Nephron progenitor cell (in vitro differentiated cells): ENCODE results near the gene NUDCD3.

Source experiments
- DNase-seq: peaks from one replicate; pipeline ENCODE4 v3.0.0; 2021
- H3K27ac Mint-ChIP-seq: 2 replicates; pipeline ENCODE4 v1.8.0; 2021; ENCODE audit warnings: mild to moderate bottlenecking, moderate library complexity, mixed read lengths
- H3K27me3 Mint-ChIP-seq: 2 replicates; pipeline ENCODE4 v1.8.0; 2021; ENCODE audit warnings: mild to moderate bottlenecking, low read depth, mixed read lengths; ENCODE audit not compliant: poor library complexity
- H3K36me3 Mint-ChIP-seq: 2 replicates; pipeline ENCODE4 v1.8.0; 2021; ENCODE audit warnings: low read depth, mixed read lengths
- H3K4me1 Mint-ChIP-seq: 2 replicates; pipeline ENCODE4 v1.8.0; 2021; ENCODE audit warnings: mixed read lengths
- H3K4me3 Mint-ChIP-seq: 2 replicates; pipeline ENCODE4 v1.8.0; 2021; ENCODE audit warnings: mild to moderate bottlenecking, moderate library complexity, mixed read lengths
- H3K9me3 Mint-ChIP-seq: 2 replicates; pipeline ENCODE4 v1.8.0; 2021; ENCODE audit warnings: mild to moderate bottlenecking, moderate library complexity, mixed read lengths
- CTCF ChIP-seq: fragments of 200-600 bp; sonication (generic); IDR thresholded peaks from 2 replicates; pipeline ENCODE4 v1.5.0; 2021; ENCODE audit warnings: antibody characterized with exemption

Gene NUDCD3

GRCh38 chr7:44374007-44374763 lies 116.3 kb downstream of the NUDCD3 start:
- H3K9me3 Mint-ChIP-seq: peaks cover 10% of the 10 kb centered on the region
- no peaks in the 10 kb centered on the region for H3K36me3 Mint-ChIP-seq
- H3K4me3 Mint-ChIP-seq: no peak overlapping the region
- H3K27ac Mint-ChIP-seq: no peak overlapping the region
- H3K27me3 Mint-ChIP-seq: peaks cover 40% of the 10 kb centered on the region
- H3K4me1 Mint-ChIP-seq: no peaks in the 10 kb centered on the region
- DNase-seq: no peak
- TF ChIP-seq CTCF: no peak

GRCh38 chr7:44373418-44373740 lies 117.1 kb downstream of the NUDCD3 start:
- DNase-seq: no peak
- peak overlapping the region; percentile 38 for H3K27ac Mint-ChIP-seq
- no peak overlapping the region for H3K4me3 Mint-ChIP-seq
- H3K27me3 Mint-ChIP-seq: peaks cover 46% of the 10 kb centered on the region
- no peak for TF ChIP-seq CTCF
- H3K36me3 Mint-ChIP-seq: no peaks in the 10 kb centered on the region
- peaks cover 15% of the 10 kb centered on the region for H3K9me3 Mint-ChIP-seq
- no peaks in the 10 kb centered on the region for H3K4me1 Mint-ChIP-seq

- Mint-ChIP-seq H3K36me3 (no peaks in the 10 kb centered on the region), H3K4me3 (no peak overlapping the region), H3K9me3 (peaks cover 15% of the 10 kb centered on the region), H3K27me3 (peaks cover 51% of the 10 kb centered on the region), H3K27ac (no peak overlapping the region), H3K4me1 (no peaks in the 10 kb centered on the region)
- DNase-seq: no peak
- TF ChIP-seq CTCF: no peak
Observed at GRCh38 chr7:44372560-44373417, 117.7 kb downstream of the NUDCD3 start.

- H3K4me3 Mint-ChIP-seq: no peak overlapping the region
- H3K4me1 Mint-ChIP-seq: no peaks in the 10 kb centered on the region
- no peaks in the 10 kb centered on the region for H3K36me3 Mint-ChIP-seq
- peaks cover 15% of the 10 kb centered on the region for H3K9me3 Mint-ChIP-seq
- H3K27me3 Mint-ChIP-seq: peaks cover 49% of the 10 kb centered on the region
- H3K27ac Mint-ChIP-seq: no peak overlapping the region
- DNase-seq: no peak
- no peak for TF ChIP-seq CTCF
Observed at GRCh38 chr7:44368885-44369284, 121.6 kb downstream of the NUDCD3 start.

- Mint-ChIP-seq H3K27me3 (peaks cover 50% of the 10 kb centered on the region), H3K27ac (no peak overlapping the region), H3K4me1 (no peaks in the 10 kb centered on the region), H3K36me3 (no peaks in the 10 kb centered on the region), H3K9me3 (peaks cover 15% of the 10 kb centered on the region), H3K4me3 (no peak overlapping the region)
- no peak for DNase-seq
- TF ChIP-seq CTCF: no peak
Observed at GRCh38 chr7:44368455-44368854, 122.0 kb downstream of the NUDCD3 start.
